ENCODE measurements around the gene MASP2. TPM values are rescaled to one million over a fixed set of nuclear protein-coding genes. Genes with fewer than 3 reads are reported as not detected.
"Not testable (repeated sequence)": the region's sequence is repeated elsewhere in the genome, so short reads cannot be mapped to it uniquely, and the experiment has no call there.

The MASP2 gene
- total and polyA plus RNA-seq, 2 of the 8 experiments (the other 6 are each of a cell fraction or from before 2014, with no cell fraction given), result 0.54 to 1.2 TPM

GRCh38 chr1:11063937-11064537 is 17.0 kb upstream of the MASP2 start:
- peak in 1 of 2 experiments; percentile 23; a peak in 3 of 4 replicates for TF ChIP-seq RAD21 (IDR thresholded peaks at IDR 0.05 in 1 of 2, conservative IDR thresholded peaks at IDR 0.05 in 1 of 2; ENCODE audit: low read depth in 2 of 2, low read length in 2 of 2)
- peak in 1 of 2 experiments; percentile 62; a peak in 1 of 4 replicates for TF ChIP-seq SIN3A (conservative IDR thresholded peaks at IDR 0.05 in 1 of 2, IDR thresholded peaks at IDR 0.05 in 1 of 2; ENCODE audit: low read depth in 1 of 2, low read length in 2 of 2)
- TF ChIP-seq SP2 (IDR thresholded peaks at IDR 0.05; ENCODE audit: low read length), result peak; percentile 19; the same call in 1 of the 2 replicates
- peak; percentile 25 to 62 (median 45); a peak in 3 of 4 replicates for TF ChIP-seq CTCF (IDR thresholded peaks at IDR 0.05; ENCODE audit: control extremely low read depth in 1 of 3, insufficient read depth in 1 of 3, low read depth in 1 of 3, low read length in 3 of 3)
- not testable (repeated sequence) for H2BK20ac ChIP-seq (ENCODE audit: low read length); H2AK5ac ChIP-seq (ENCODE audit: low read depth, low read length); H3K23me2 ChIP-seq (ENCODE audit: low read depth, low read length); H4K20me1 ChIP-seq (replicated peaks in 1 of 2; ENCODE audit: control insufficient read depth in 1 of 2, insufficient read depth in 2 of 2, low read length in 2 of 2); H3K9ac ChIP-seq (replicated peaks in 1 of 4; ENCODE audit: extremely low read depth in 1 of 4, low read depth in 3 of 4, low read length in 3 of 4); H4K5ac ChIP-seq (ENCODE audit: insufficient read length, low read depth, low read length); H3K18ac ChIP-seq (ENCODE audit: extremely low read depth, low read length); DNase-seq (ENCODE audit: low read depth in 1 of 2, low spot score in 2 of 2); FAIRE-seq; H3K4me2 ChIP-seq (ENCODE audit: insufficient read depth in 1 of 2, low read depth in 2 of 2, low read length in 2 of 2); H3K14ac ChIP-seq (ENCODE audit: insufficient read length); H2BK12ac ChIP-seq (ENCODE audit: low read depth, low read length); H3K27me3 ChIP-seq (replicated peaks in 1 of 4; ENCODE audit: control insufficient read depth in 3 of 4, extremely low read depth in 1 of 4, insufficient read depth in 3 of 4, low read length in 3 of 4); H3K9me3 ChIP-seq (ENCODE audit: insufficient read depth in 2 of 2, low read depth in 1 of 2, low read length in 1 of 2); H3K4ac ChIP-seq (replicated peaks; ENCODE audit: insufficient read length, low read depth, low read length); H3K79me1 ChIP-seq (ENCODE audit: low read depth, low read length); H2AFZ ChIP-seq (ENCODE audit: low read length); H3K4me3 ChIP-seq (ENCODE audit: extremely low read depth in 1 of 4, insufficient read depth in 2 of 4, low read depth in 3 of 4, low read length in 4 of 4); H3K4me1 ChIP-seq (replicated peaks in 1 of 4; ENCODE audit: control insufficient read depth in 3 of 4, insufficient read depth in 4 of 4, low read length in 3 of 4); H4K91ac ChIP-seq (replicated peaks; ENCODE audit: insufficient read length, low read length); H2BK15ac ChIP-seq (ENCODE audit: low read length); H2BK5ac ChIP-seq (ENCODE audit: low read depth, low read length); H3K56ac ChIP-seq (replicated peaks; ENCODE audit: insufficient read length, low read depth, low read length); H2BK120ac ChIP-seq (replicated peaks; ENCODE audit: low read depth, low read length); H3K23ac ChIP-seq (ENCODE audit: insufficient read length); H3K27ac ChIP-seq (ENCODE audit: low read depth, low read length); H4K8ac ChIP-seq (ENCODE audit: extremely low read depth, insufficient read depth, low read length)
- 89% methylated on average over 16 of the region's 18 CpGs; no CpG with 5 or more reads in 1 of the 2 experiments for WGBS, 2 experiments (ENCODE audit: extremely low coverage in 1 of 2, insufficient coverage in 1 of 2, insufficient read length in 1 of 2, insufficient replicate concordance in 2 of 2, low coverage in 1 of 2, low lambda C conversion rate in 2 of 2, missing lambda C conversion rate in 1 of 2)
- CTCF ChIA-PET (ENCODE audit: partially characterized antibody), result interaction anchor here (0.7 to 8.6 kb wide), 11 partner anchors 9 to 619 kb away, joined by 3 to 115 read pairs (median 3); partner anchors contain the start of gene EXOSC10
- POLR2A ChIA-PET (ENCODE audit: partially characterized antibody), result interaction anchor here (0.6 to 6.5 kb wide), 10 partner anchors 10 to 266 kb away, joined by 3 to 44 read pairs (median 5); partner anchors contain the start of genes EXOSC10 and TARDBP
- peaks cover 0 to 10% of the 10 kb centered on the region in 2 experiments; a peak in 2 of 4 replicates for H3K79me2 ChIP-seq (ENCODE audit: control insufficient read depth in 1 of 2, insufficient read depth in 2 of 2, low read length in 2 of 2)
- H3K36me3 ChIP-seq (ENCODE audit: control insufficient read depth in 2 of 4, insufficient read depth in 4 of 4, low read length in 3 of 4), result peaks cover 15 to 39% (median 34%) of the 10 kb centered on the region in 4 experiments
